IPS-18c (cell line): ENCODE results near the gene CERS6.

Source experiments
- H3K4me3 ChIP-seq: 2 replicates; pipeline ENCODE4 v1.7.0; 2013; ENCODE audit warnings: low read depth, mild to moderate bottlenecking, low read length, moderate library complexity; ENCODE audit not compliant: insufficient read depth
- H3K9me3 ChIP-seq: one replicate; pipeline ENCODE4 v1.6.1; 2013; ENCODE audit warnings: mild to moderate bottlenecking, low read length, moderate library complexity; ENCODE audit not compliant: control insufficient read depth, insufficient read depth

The CERS6 gene

GRCh38 chr2:168698969-168699368, 242.9 kb downstream of the CERS6 start:
- H3K9me3 ChIP-seq = no peaks in the 10 kb centered on the region
- no peak overlapping the region for H3K4me3 ChIP-seq

- Histone ChIP-seq H3K4me3 (no peak overlapping the region), H3K9me3 (no peaks in the 10 kb centered on the region)
Measured at GRCh38 chr2:168699844-168700417, 243.9 kb downstream of the CERS6 start.

GRCh38 chr2:168700615-168701245, 244.7 kb downstream of the CERS6 start:
- Histone ChIP-seq H3K4me3 (no peak overlapping the region), H3K9me3 (no peaks in the 10 kb centered on the region)

DNA sequence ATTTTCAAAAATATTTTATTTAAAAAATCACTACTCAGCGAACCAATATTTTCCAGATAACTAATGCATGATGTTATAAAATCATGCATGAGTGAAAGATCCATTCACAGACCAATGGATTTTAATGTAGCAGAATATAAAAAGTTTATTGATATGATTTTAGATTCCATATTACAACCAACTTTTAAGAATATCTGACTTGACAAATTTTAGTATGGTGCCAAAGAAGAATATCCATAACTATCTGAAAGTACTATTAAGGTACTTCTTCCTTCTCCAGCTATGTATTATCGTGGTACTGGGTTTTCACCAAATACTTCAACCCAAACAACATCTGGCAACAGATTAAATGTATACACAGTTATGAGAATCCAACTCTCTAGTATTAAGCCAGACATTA, 246.5 kb downstream of the CERS6 start:
- H3K4me3 ChIP-seq = no peak overlapping the region

DNA sequence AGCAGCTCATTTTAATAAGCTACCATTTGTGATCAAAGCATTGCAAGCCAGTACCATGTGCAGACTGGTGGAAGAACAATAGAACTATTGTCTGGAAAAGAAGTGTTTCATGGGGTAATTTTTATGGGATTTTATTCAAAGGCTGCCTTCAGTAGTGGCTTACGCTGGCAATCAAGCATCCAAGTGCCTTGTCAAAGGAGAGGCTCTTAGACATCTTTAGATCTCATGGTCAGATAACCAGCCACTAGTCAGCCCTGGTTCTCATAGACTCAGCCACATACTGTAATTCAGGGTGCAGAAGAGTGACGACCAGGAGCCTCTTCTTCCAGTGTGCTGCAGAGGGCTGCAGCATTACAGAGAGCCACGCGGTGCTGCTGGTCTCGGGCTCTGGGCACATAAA, 247.9 kb downstream of the CERS6 start:
- Histone ChIP-seq H3K4me3 (no peak overlapping the region), H3K9me3 (no peaks in the 10 kb centered on the region)

More for the DNA sequence above, 246.5 kb downstream of the CERS6 start:
- no peaks in the 10 kb centered on the region for H3K9me3 ChIP-seq

- Histone ChIP-seq H3K9me3 (no peaks in the 10 kb centered on the region), H3K4me3 (no peak overlapping the region)
Measured at GRCh38 chr2:168705534-168706470, 249.7 kb downstream of the CERS6 start.

GRCh38 chr2:168706806-168707205, 250.7 kb downstream of the CERS6 start:
- Histone ChIP-seq H3K4me3 (no peak overlapping the region), H3K9me3 (no peaks in the 10 kb centered on the region)

- Histone ChIP-seq H3K4me3 (no peak overlapping the region), H3K9me3 (no peaks in the 10 kb centered on the region)
Measured at GRCh38 chr2:168708080-168708479, 252.0 kb downstream of the CERS6 start.

GRCh38 chr2:168710754-168711467, 254.8 kb downstream of the CERS6 start:
- Histone ChIP-seq H3K4me3 (no peak overlapping the region), H3K9me3 (no peaks in the 10 kb centered on the region)

- H3K4me3 ChIP-seq = no peak overlapping the region
- H3K9me3 ChIP-seq = no peaks in the 10 kb centered on the region
Measured at GRCh38 chr2:168712053-168712452, 256.0 kb downstream of the CERS6 start.

DNA sequence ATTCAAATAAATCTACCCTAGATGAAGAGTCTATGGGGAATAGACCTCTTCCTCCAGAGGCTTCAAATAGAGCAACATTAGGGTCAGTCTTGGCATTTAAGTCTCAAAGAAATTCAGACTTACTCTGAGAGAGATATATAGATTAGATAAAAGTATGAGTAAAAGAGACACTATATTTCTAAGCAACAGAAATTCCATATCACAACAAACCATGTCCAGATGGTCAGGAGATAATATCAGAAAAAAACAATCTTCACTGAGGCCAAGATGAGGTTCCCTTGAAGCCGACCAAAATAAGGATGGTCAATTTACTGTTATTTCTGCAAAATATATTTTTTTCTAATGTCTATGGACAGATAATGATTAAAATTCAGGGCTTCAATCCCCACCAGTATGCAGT, 257.3 kb downstream of the CERS6 start:
- Histone ChIP-seq H3K4me3 (no peak overlapping the region), H3K9me3 (no peaks in the 10 kb centered on the region)

- Histone ChIP-seq H3K9me3 (no peaks in the 10 kb centered on the region), H3K4me3 (no peak overlapping the region)
Measured at GRCh38 chr2:168715849-168716248, 259.8 kb downstream of the CERS6 start.

DNA sequence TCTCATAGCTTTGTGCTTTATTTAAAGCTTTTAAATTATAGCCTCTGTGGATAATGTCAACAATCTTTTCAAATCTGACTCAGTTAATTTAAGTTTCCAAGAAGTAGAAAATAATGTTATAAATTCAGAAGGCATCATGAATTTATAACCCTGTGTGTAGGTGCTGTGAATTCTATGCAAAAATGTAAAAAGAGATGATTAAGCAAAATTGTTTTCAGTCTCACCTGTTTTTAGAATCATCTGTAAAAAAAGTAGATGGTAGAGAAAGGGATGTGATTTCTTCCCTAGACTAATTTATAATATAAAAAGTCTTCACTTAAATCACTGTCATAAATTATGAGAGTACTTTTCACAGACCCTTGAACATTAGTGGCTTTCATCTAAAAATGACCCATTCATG, 260.8 kb downstream of the CERS6 start:
- Histone ChIP-seq H3K9me3 (no peaks in the 10 kb centered on the region), H3K4me3 (no peak overlapping the region)

GRCh38 chr2:168717790-168718502, 261.9 kb downstream of the CERS6 start:
- Histone ChIP-seq H3K9me3 (no peaks in the 10 kb centered on the region), H3K4me3 (no peak overlapping the region)

- Histone ChIP-seq H3K9me3 (no peaks in the 10 kb centered on the region), H3K4me3 (no peak overlapping the region)
Measured at GRCh38 chr2:168718622-168719021, 262.6 kb downstream of the CERS6 start.

- no peaks in the 10 kb centered on the region for H3K9me3 ChIP-seq
- no peak overlapping the region for H3K4me3 ChIP-seq
Measured at GRCh38 chr2:168719446-168719845, 263.4 kb downstream of the CERS6 start.

DNA sequence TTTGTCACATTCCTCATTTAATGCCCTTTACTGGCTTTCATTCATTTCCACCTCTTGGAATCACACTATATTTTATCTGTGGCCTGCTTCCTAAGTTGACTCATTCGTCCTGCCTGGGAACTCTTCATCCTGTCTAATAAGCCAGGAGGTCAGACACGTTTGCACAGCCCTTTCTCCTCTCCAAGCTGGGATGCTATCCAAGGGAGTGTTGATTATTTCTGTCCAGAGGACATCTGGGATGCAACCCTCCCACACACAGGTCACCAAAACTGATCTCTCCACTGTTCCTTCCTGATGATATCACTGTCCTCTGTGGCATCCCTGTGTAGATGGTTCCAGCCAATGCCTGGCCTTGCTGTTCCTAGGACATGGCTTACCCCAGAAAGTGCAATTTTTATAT, 266.5 kb downstream of the CERS6 start:
- no peak overlapping the region for H3K4me3 ChIP-seq

More for the DNA sequence above, 266.5 kb downstream of the CERS6 start:
- no peaks in the 10 kb centered on the region for H3K9me3 ChIP-seq
